GM21529 (cell line): Measurements from ENCODE around the gene URGCP.
A peak's percentile ranks its signal among the peaks of the same experiment; 100 is the strongest.
"Not testable (repeated sequence)": the region's sequence is repeated elsewhere in the genome, so short reads cannot be mapped to it uniquely, and the experiment has no call there.

Source experiments
- ATAC-seq: cut with Tn5 transposase; IDR thresholded peaks from one replicate; pipeline ENCODE4 v1.9.1; 2021; ENCODE audit not compliant: unreplicated experiment

The URGCP gene

GRCh38 chr7:43922726-43923125 lies 16.3 kb upstream of the URGCP start:
- no peak for ATAC-seq

- no peak for ATAC-seq
Observed at GRCh38 chr7:43921423-43921822, 15.0 kb upstream of the URGCP start.

DNA sequence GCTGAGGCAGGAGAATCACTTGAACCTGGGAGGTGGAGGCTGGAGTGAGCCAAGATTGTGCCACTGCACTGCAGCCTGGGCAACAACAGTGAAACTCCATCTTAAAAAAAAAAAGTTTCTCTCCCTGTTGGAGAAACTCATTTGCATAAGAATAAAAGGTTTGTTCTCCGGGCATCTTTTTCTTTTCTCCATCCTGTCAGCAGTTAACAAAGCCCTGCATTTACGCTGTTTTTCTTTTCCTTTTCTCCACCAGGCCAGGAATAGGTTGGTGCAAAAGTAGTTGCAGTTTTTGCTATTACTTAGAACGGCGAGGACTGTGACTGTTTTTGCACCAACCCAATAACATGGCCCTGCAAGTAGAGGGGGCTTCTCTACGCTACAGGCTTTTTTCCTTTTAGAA lies 9.5 kb upstream of the URGCP start:
- no peak for ATAC-seq

DNA sequence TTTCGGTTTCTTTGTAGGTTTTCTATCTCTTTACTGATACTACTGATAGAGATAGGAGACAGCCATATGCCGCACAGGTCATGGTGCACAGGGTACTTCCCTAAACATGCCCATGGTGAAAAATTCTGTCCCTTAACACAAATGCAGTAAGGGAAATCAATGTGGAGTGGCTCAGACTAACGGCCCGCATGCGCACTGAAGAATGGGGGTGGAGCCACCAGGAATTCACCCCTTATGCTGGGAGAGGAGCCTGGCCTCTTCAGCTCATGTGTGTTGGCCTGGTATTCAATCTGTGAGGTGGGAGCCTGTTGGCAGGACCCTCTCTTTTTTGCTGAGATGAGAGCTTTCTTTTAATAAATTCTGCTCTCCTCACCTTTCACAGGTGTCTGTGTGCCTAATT lies 8.4 kb upstream of the URGCP start:
- ATAC-seq = no peak

- ATAC-seq = peak; percentile 39
Observed at GRCh38 chr7:43905956-43906330, 453 bp downstream of the URGCP start.

DNA sequence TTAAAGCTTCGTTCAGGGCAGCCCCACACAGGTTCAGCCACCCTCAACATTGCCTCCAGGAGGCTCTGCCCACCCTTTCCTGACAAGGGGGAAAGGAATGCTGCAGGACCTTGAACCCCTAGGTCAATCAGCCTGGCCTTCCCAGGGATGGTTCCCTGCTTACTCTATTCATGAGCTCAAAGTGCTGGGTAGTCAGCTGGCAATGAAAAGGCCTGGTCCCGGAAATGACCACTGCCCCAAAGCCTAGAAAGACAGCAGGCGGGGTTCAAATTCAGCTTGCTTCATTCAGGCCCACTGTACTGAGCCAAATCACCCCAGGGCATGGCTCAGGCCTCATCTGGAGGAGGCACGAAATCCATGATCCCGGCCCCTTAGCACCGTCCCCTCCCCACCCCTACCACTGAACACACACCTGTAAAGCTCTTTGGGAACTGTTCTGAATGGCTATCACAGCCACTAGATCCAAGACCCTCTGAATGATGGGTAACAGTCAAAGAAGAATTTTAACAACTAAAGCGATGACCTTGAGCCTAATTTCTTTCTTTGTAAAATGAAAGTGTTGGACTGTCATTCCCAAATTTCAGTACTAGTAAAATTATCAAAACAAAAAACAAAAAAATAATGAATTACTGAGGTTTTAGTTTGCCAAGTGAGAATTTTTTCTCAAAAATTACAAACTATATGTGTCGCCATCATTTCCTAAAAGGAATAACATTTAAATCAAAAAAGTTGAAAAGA lies 1.0 kb downstream of the URGCP start:
- ATAC-seq = no peak

DNA sequence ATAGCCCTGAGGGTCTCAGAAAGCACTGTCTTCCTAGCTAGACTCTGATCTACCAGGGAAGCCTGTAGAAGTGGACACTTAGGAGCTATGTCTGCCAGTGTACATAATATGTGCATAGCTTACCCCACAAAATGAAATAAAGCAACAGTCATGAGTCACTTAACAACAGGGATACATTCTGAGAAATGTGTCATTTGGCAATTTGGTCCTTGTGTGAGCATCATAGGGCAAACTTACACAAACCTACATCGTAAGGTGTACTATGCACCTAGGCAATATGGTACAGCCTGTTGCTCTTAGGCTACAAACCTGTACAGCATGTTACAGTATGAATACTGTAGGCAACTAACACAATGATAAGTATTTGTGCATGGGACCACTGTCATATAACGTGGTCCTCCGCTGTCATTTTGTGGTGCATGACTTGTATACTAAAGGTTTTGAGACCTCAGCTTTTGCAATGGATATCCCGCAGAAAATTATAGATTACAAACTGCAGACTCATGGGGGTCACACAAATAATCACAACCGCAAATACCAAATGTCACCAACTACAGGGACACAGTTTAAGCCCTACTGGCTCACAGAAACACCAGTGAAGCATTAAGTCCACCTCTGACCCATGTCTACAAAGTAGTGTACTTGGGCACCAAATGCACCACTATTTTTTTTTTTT lies 1.7 kb downstream of the URGCP start:
- ATAC-seq = no peak

GRCh38 chr7:43902542-43903054 lies 3.8 kb downstream of the URGCP start:
- no peak for ATAC-seq

DNA sequence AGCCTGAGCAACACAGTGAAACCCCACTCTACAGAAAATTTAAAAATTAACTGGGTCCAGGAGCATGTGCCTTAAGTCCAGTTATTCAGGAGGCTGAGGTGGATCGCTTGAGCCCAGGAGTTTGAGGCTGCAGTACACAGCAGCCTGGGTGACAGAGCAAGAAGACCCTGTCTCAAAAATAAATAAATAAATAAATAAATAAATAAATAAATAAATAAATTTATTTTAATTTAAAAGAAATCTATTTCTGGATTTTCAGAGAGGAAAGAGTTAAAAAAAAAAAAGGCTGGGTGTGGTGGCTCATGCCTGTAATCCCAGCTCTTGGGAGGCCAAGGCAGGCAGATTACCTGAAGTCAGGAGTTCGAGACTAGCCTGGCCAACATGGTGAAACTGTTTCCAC lies 7.8 kb downstream of the URGCP start:
- ATAC-seq = not testable (repeated sequence)

GRCh38 chr7:43895847-43896415 lies 10.5 kb downstream of the URGCP start:
- no peak for ATAC-seq

DNA sequence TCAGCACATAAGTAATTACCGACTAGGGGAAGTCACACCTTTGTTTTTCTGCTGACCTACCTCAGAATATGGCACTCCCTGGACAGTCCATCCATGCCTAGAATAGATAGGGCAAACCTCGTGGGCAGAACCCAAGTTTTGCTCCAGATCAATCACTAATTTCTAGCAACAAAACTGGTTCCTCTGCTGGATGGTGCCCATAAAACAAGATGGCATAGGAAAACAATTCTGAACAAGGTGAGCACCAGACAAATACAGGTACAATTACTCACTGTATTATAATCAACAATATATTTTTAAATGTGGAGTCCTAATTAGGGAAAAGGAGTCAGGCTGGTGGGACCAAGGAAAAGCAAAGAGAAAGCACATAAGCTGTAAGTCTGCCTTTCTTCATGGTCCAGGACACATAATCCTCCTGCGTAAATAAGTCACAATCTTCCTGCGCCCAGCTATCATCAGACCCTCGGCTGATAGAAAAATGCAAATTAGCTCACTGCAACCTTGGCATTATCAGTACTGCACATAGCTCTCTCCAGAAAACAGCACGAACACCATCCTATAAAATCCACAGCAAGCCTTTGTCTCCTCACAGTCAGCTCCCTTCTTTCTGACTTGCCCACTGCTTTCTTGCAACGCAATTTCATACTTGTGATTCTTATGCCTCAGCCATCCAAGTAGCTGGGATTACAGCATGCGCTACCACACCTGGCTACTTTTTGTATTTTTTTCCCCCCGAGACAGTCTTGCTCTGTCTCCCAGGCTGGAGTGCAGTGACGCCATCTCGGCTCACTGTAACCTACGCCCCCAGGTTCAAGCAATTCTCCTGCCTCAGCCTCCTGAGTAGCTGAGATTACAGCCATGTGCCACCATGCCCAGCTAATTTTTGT lies 15.1 kb downstream of the URGCP start:
- no peak for ATAC-seq

DNA sequence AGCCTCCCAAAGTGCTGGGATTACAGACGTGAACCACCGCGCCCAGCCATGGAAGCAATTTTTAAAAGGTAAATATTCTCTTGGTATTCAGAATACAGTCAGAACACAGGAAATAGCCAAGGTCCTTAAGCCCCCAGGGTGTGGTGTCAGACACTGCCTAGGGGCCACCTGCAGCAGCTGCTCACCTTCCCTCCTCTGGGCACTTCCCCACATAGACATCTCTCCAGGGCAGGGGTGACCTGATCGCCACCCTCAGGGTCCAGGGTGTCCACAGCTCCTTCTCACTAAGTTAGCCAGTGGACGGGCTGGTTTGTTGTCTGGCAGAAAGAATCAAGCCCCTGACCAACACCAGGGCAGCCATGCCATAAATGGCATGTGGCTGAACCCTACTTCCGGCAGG lies 15.9 kb downstream of the URGCP start:
- ATAC-seq = no peak

- no peak for ATAC-seq
Observed at GRCh38 chr7:43888993-43889945, 17.1 kb downstream of the URGCP start.

GRCh38 chr7:43884617-43885016 lies 21.8 kb downstream of the URGCP start:
- no peak for ATAC-seq

DNA sequence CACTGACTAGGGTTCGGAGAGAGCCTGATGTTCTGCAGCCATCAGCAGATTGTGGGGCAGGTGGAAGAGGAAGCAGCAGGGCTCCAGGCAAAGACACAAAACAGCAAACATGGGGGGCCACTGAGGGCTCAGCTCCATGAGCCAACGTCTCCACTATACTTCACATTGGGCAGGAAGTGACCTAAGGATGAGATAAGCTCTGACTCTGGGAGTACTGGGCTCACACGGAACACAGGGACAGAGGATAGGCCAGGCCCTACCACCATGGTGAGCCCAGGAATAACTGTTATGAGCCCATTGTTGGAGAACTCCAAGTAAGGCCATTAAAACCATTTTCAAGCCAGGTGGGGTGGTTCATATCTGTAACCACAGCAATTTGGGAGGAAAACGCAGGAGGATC lies 22.2 kb downstream of the URGCP start:
- ATAC-seq = no peak

GRCh38 chr7:43880596-43880995 lies 25.8 kb downstream of the URGCP start:
- ATAC-seq = no peak

DNA sequence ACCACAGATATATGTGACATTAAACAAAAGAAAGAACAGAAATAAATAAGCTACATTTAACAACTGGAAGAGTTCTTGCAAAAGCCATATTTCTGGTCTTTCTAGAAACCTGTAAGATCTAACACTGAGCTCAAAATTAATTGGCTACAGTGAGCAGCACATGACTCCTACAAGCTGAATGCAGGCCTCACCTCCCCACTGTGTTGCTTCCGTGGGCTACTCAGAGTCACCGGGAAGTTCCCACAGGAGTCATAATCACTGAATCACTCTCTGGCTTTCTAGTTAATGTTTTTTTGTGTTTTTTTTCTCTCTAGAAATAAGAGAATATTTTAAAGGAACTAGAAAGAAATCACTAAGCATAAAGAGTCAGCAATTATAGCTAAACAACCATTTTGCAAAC lies 26.9 kb downstream of the URGCP start:
- no peak for ATAC-seq

- ATAC-seq = no peak
Observed at GRCh38 chr7:43878867-43879266, 27.5 kb downstream of the URGCP start.

GRCh38 chr7:43877968-43878864 lies 28.2 kb downstream of the URGCP start:
- ATAC-seq = no peak
